ENCODE measurements around the gene SPAG7. TPM values are rescaled to one million over a fixed set of nuclear protein-coding genes. Genes with fewer than 3 reads are reported as not detected.

The SPAG7 gene
- total and polyA plus RNA-seq, 2 of the 8 experiments (the other 6 are each of a cell fraction or from before 2014, with no cell fraction given) = 74.2 to 81.9 TPM

- TF ChIP-seq ATF2 (IDR thresholded peaks at IDR 0.05; ENCODE audit: low read length) (no peak), CHD1 (IDR thresholded peaks at IDR 0.05; ENCODE audit: low read depth, low read length) (no peak), NRF1 (IDR thresholded peaks at IDR 0.05; ENCODE audit: low read depth, low read length) (no peak)
These were observed 26.9 kb downstream of the SPAG7 start (continued) for GRCh38 chr17:4940555-4941318.
